Measurements from ENCODE around the gene P3H3. TPM values are rescaled to one million over a fixed set of nuclear protein-coding genes. Genes with fewer than 3 reads are reported as not detected.

Gene P3H3
- total RNA-seq, 4 donors from 2014 or later = 5.0 to 30.5 (median 14.3) TPM

GRCh38 chr12:6792522-6793201, 35.5 kb upstream of the P3H3 start:
- Histone ChIP-seq H3K4me1 (no peaks in the 10 kb centered on the region), H3K36me3 (no peaks in the 10 kb centered on the region), H3K9me3 (no peaks in the 10 kb centered on the region), H3K27me3 (no peaks in the 10 kb centered on the region), H3K4me3 (peak overlapping the region; percentile 16), H3K27ac (peak overlapping the region; percentile 45)
- TF ChIP-seq POLR2AphosphoS5 (IDR thresholded peaks at IDR 0.05) = no peak
- no peak for TF ChIP-seq CTCF (IDR thresholded peaks at IDR 0.05)
- no peak for TF ChIP-seq EP300 (IDR thresholded peaks at IDR 0.05)
- no peak for TF ChIP-seq POLR2A (IDR thresholded peaks at IDR 0.05)
- no peak for DNase-seq (ENCODE audit: low spot score in 2 of 2)
- WGBS = 36% methylated on average over 12 of the region's 12 CpGs

GRCh38 chr12:6795088-6795487, 33.1 kb upstream of the P3H3 start:
- H3K27me3 ChIP-seq = no peaks in the 10 kb centered on the region
- no peaks in the 10 kb centered on the region for H3K9me3 ChIP-seq
- TF ChIP-seq POLR2A (IDR thresholded peaks at IDR 0.05) (no peak), CTCF (IDR thresholded peaks at IDR 0.05) (no peak), POLR2AphosphoS5 (IDR thresholded peaks at IDR 0.05) (no peak), EP300 (IDR thresholded peaks at IDR 0.05) (no peak)
- WGBS = 79% methylated on average over 2 of the region's 2 CpGs
- no peaks in the 10 kb centered on the region for H3K4me1 ChIP-seq
- no peak overlapping the region for H3K4me3 ChIP-seq
- no peak for DNase-seq (ENCODE audit: low spot score in 2 of 2)
- no peak overlapping the region for H3K27ac ChIP-seq
- H3K36me3 ChIP-seq = no peaks in the 10 kb centered on the region

GRCh38 chr12:6796576-6796975, 31.6 kb upstream of the P3H3 start:
- no peaks in the 10 kb centered on the region for H3K4me1 ChIP-seq
- DNase-seq (ENCODE audit: low spot score in 2 of 2) = no peak
- no peaks in the 10 kb centered on the region for H3K36me3 ChIP-seq
- H3K9me3 ChIP-seq = no peaks in the 10 kb centered on the region
- no peak for TF ChIP-seq POLR2A (IDR thresholded peaks at IDR 0.05)
- 96% methylated on average over 4 of the region's 4 CpGs for WGBS
- H3K4me3 ChIP-seq = no peak overlapping the region
- no peak overlapping the region for H3K27ac ChIP-seq
- H3K27me3 ChIP-seq = no peaks in the 10 kb centered on the region

- 84% methylated on average over 5 of the region's 5 CpGs for WGBS
- no peak for TF ChIP-seq CTCF (IDR thresholded peaks at IDR 0.05)
- no peak for TF ChIP-seq EP300 (IDR thresholded peaks at IDR 0.05)
- no peak for TF ChIP-seq POLR2AphosphoS5 (IDR thresholded peaks at IDR 0.05)
- no peak for TF ChIP-seq POLR2A (IDR thresholded peaks at IDR 0.05)
- Histone ChIP-seq H3K36me3 (no peaks in the 10 kb centered on the region), H3K9me3 (no peaks in the 10 kb centered on the region), H3K4me3 (no peak overlapping the region), H3K27ac (no peak overlapping the region), H3K27me3 (no peaks in the 10 kb centered on the region), H3K4me1 (no peaks in the 10 kb centered on the region)
- no peak for DNase-seq (ENCODE audit: low spot score in 2 of 2)
Observed at GRCh38 chr12:6799147-6799546, 29.1 kb upstream of the P3H3 start.

- H3K27me3 ChIP-seq = no peaks in the 10 kb centered on the region
- DNase-seq (ENCODE audit: low spot score in 2 of 2) = no peak
- H3K4me3 ChIP-seq = no peak overlapping the region
- H3K9me3 ChIP-seq = no peaks in the 10 kb centered on the region
- TF ChIP-seq POLR2A (IDR thresholded peaks at IDR 0.05) (no peak), POLR2AphosphoS5 (IDR thresholded peaks at IDR 0.05) (no peak), CTCF (IDR thresholded peaks at IDR 0.05) (no peak), EP300 (IDR thresholded peaks at IDR 0.05) (no peak)
- 46% methylated on average over 1 of the region's 1 CpG for WGBS
- no peaks in the 10 kb centered on the region for H3K4me1 ChIP-seq
- H3K36me3 ChIP-seq = no peaks in the 10 kb centered on the region
- H3K27ac ChIP-seq = no peak overlapping the region
Observed at GRCh38 chr12:6807170-6807569, 21.0 kb upstream of the P3H3 start.

- no peak for DNase-seq (ENCODE audit: low spot score in 2 of 2)
- WGBS = 84% methylated on average over 10 of the region's 10 CpGs
- Histone ChIP-seq H3K4me3 (no peak overlapping the region), H3K4me1 (no peaks in the 10 kb centered on the region), H3K27ac (no peak overlapping the region), H3K36me3 (no peaks in the 10 kb centered on the region), H3K9me3 (no peaks in the 10 kb centered on the region), H3K27me3 (no peaks in the 10 kb centered on the region)
- TF ChIP-seq POLR2A (IDR thresholded peaks at IDR 0.05) (no peak), EP300 (IDR thresholded peaks at IDR 0.05) (no peak), POLR2AphosphoS5 (IDR thresholded peaks at IDR 0.05) (no peak), CTCF (IDR thresholded peaks at IDR 0.05) (no peak)
Observed at GRCh38 chr12:6809056-6809455, 19.2 kb upstream of the P3H3 start.
